DOHH2 (cell line): ENCODE data around the gene RBMS3.

Experiments
- H3F3A ChIP-seq: fragments of 200-600 bp; sonication (generic), shearing (Covaris generic); 2 replicates; pipeline ENCODE4 v1.6.0; 2016; ENCODE audit warnings: antibody characterized with exemption, mild to moderate bottlenecking; ENCODE audit not compliant: control insufficient read depth, insufficient read depth
- H3K27ac ChIP-seq: fragments of 200-600 bp; sonication (generic); 2 replicates; pipeline ENCODE4 v1.5.1; 2014; ENCODE audit warnings: low read depth, mild to moderate bottlenecking, low read length, moderate library complexity
- H3K27me3 ChIP-seq: fragments of 200-600 bp; sonication (generic); 2 replicates; pipeline ENCODE4 v1.6.1; 2014; ENCODE audit warnings: mild to moderate bottlenecking, low read length, mixed read lengths; ENCODE audit not compliant: control insufficient read depth
- H3K36me3 ChIP-seq: fragments of 200-600 bp; sonication (generic); 2 replicates; pipeline ENCODE4 v1.6.1; 2014; ENCODE audit warnings: mild to moderate bottlenecking, low read length, moderate library complexity, mixed read lengths; ENCODE audit not compliant: control insufficient read depth
- H3K4me1 ChIP-seq: fragments of 200-600 bp; sonication (generic); 2 replicates; pipeline ENCODE4 v1.6.1; 2014; ENCODE audit warnings: mild to moderate bottlenecking, low read length, mixed read lengths; ENCODE audit not compliant: control insufficient read depth
- H3K4me2 ChIP-seq: fragments of 200-600 bp; sonication (generic); 2 replicates; pipeline ENCODE4 v1.6.0; 2014; ENCODE audit warnings: mild to moderate bottlenecking, low read length, moderate library complexity
- H3K4me3 ChIP-seq: fragments of 200-600 bp; sonication (generic); 2 replicates; pipeline ENCODE4 v1.5.1; 2014; ENCODE audit warnings: mild to moderate bottlenecking, low read length, mixed read lengths
- H3K79me2 ChIP-seq: fragments of 200-600 bp; sonication (generic); 2 replicates; pipeline ENCODE4 v1.6.1; 2014; ENCODE audit warnings: mild to moderate bottlenecking, low read length, mixed read lengths; ENCODE audit not compliant: control insufficient read depth
- H3K9me2 ChIP-seq: fragments of 200-600 bp; sonication (generic); replicated peaks from 2 replicates; pipeline ENCODE4 v1.6.1; 2014; ENCODE audit warnings: mild to moderate bottlenecking, low read length, mixed read lengths; ENCODE audit not compliant: control insufficient read depth
- H3K9me3 ChIP-seq: fragments of 200-600 bp; sonication (generic); 2 replicates; pipeline ENCODE4 v1.6.1; 2014; ENCODE audit warnings: antibody characterized with exemption, low read length, mixed read lengths; ENCODE audit not compliant: control insufficient read depth, insufficient read depth
- H4K20me1 ChIP-seq: fragments of 200-600 bp; sonication (generic); 2 replicates; pipeline ENCODE4 v1.6.0; 2014; ENCODE audit warnings: low read depth, mild to moderate bottlenecking, antibody characterized with exemption, low read length, moderate library complexity; ENCODE audit not compliant: control insufficient read depth, insufficient read depth
- EZH2phosphoT487 ChIP-seq: fragments of 200-600 bp; sonication (generic); IDR thresholded peaks from 2 replicates; pipeline ENCODE4 v1.6.1; 2017; ENCODE audit warnings: borderline replicate concordance, mild to moderate bottlenecking, antibody characterized with exemption, low read length, moderate library complexity, mixed read lengths
- TF ChIP-seq, protein P1 (sequence below): fragments of 200-600 bp; sonication (generic); IDR thresholded peaks from one replicate; pipeline ENCODE4 v1.5.1; 2014; ENCODE audit warnings: antibody characterized with exemption, mild to moderate bottlenecking, low read depth, low read length; ENCODE audit not compliant: poor library complexity, severe bottlenecking

Gene RBMS3

DNA sequence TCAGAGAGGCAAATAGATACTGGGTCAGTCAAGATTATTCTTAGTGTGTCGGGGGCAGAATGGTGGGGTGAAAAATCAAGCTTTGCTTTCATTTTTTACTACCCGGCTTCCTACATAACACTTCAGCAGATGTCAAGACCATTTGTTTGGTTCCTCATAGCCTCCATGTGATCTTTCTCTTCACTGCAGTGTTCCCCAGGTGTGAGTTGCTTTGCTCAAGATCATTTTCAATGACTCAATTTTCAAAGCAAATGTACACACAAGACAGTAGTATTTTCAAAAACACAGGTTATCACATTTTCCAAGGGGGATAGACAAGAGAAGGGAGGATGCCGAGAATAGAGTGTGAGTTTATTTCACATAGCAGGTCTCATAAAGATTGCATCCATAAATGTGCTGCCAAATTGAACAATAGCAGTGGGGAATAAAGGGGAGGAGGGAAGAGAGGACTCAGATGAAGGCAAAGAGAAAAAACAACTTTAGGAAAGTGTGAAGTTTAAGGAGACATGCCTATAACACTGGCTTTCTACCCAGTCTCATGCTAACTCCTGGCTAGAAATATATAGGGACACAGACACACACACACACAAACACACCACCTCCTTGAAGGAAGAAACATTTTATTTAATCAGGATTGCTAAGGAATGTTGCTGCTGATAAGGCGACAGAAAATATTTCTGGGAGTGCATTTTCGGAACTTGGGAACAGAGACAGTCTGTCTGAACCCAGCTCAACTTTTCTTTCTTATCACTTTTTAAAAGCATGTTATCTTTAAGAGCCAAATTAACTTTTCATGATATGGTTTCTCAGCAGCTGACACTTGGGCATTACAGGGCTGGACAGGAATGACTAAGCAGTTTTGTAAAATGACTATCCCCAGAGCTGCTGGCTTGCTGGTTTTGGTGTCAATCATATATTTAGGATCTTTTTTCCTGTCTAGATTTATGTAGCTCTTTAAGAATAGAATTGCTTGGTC is 402.4 kb downstream of the RBMS3 start:
- H3K27ac ChIP-seq = no peak overlapping the region
- TF ChIP-seq, protein P1, sequence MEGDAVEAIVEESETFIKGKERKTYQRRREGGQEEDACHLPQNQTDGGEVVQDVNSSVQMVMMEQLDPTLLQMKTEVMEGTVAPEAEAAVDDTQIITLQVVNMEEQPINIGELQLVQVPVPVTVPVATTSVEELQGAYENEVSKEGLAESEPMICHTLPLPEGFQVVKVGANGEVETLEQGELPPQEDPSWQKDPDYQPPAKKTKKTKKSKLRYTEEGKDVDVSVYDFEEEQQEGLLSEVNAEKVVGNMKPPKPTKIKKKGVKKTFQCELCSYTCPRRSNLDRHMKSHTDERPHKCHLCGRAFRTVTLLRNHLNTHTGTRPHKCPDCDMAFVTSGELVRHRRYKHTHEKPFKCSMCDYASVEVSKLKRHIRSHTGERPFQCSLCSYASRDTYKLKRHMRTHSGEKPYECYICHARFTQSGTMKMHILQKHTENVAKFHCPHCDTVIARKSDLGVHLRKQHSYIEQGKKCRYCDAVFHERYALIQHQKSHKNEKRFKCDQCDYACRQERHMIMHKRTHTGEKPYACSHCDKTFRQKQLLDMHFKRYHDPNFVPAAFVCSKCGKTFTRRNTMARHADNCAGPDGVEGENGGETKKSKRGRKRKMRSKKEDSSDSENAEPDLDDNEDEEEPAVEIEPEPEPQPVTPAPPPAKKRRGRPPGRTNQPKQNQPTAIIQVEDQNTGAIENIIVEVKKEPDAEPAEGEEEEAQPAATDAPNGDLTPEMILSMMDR = no peak
- no peak for TF ChIP-seq EZH2phosphoT487
- H3K79me2 ChIP-seq = no peaks in the 10 kb centered on the region

DNA sequence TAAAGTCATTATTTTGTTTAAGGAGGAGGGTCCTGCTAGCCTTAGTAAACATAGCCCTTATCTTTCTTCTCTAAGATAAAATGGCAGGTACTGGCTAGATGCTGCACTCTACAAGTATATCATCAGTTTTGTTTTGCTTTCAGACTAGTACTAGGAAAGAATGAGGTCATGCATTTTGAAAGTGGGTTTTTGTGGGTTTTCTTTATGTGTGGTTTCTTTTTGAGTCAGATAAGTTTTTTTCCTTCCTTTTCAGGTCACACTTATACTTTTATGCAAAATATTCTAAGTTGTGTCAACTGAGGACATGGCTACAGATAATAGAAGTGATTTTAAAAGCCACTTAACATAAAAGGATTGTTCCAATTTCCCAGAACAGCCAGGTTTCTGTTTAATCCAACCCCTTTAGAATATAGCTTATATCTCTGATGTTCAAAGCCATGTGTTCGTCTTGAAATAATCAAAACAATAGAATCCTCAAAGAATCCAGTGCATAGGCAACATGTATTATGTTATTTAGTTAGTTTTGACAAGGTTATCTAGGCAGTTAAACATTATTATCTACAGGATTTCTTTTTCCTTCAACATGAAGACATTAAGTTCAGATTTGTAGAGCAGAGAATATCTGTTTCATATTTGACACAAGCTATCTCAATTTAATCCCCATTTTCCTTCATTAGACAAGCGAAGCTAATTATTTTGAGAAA is 406.2 kb downstream of the RBMS3 start:
- Histone ChIP-seq H3K36me3 (no peaks in the 10 kb centered on the region), H3F3A (no peaks in the 10 kb centered on the region), H4K20me1 (no peaks in the 10 kb centered on the region), H3K27ac (no peak overlapping the region), H3K4me1 (no peaks in the 10 kb centered on the region), H3K9me3 (no peaks in the 10 kb centered on the region), H3K27me3 (no peaks in the 10 kb centered on the region), H3K4me2 (no peak overlapping the region), H3K9me2 (no peaks in the 10 kb centered on the region), H3K79me2 (no peaks in the 10 kb centered on the region), H3K4me3 (no peak overlapping the region)
- TF ChIP-seq EZH2phosphoT487 = no peak

More for the DNA sequence above, 402.4 kb downstream of the RBMS3 start:
- H3K4me1 ChIP-seq = no peaks in the 10 kb centered on the region
- no peaks in the 10 kb centered on the region for H3K36me3 ChIP-seq
- H4K20me1 ChIP-seq = no peaks in the 10 kb centered on the region
- no peak overlapping the region for H3K4me2 ChIP-seq
- no peaks in the 10 kb centered on the region for H3K9me3 ChIP-seq
- no peaks in the 10 kb centered on the region for H3F3A ChIP-seq
- H3K9me2 ChIP-seq = no peaks in the 10 kb centered on the region
- no peaks in the 10 kb centered on the region for H3K27me3 ChIP-seq
- no peak overlapping the region for H3K4me3 ChIP-seq

DNA sequence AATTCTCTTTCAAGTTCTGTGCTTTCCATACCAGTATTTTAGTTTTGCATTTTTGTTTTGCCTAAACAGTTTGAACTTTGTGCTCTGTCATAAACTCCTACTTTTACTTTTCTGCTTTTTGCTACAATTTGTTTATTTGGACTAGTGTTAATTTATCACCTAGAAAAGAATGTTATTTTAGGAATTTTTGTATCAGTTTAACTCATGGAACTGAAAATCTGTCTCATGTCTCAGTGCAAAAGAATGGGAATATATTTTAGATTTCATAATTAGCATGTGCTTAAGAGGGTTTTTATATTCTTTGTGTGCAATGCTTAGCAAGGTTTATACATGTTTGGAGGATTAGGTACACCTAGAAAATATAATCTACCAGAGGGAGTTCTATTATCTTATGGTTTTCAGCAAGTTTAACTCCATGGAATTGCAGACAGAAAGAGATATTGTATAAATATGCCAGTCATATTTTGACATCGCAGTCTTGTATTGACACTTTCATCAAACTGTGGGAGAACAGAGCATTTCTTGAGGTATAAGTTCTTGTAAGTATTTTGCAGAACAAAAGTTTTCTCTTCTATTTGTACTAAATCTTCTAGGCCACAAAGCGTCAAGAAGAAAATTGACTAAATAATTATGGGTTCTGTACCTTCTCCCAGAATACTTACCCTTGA is 409.9 kb downstream of the RBMS3 start:
- Histone ChIP-seq H3K4me3 (no peak overlapping the region), H3K36me3 (no peaks in the 10 kb centered on the region), H3K27me3 (no peaks in the 10 kb centered on the region), H3K79me2 (no peaks in the 10 kb centered on the region), H3K4me2 (no peak overlapping the region), H3K9me2 (no peaks in the 10 kb centered on the region), H3K27ac (no peak overlapping the region), H3F3A (no peaks in the 10 kb centered on the region), H4K20me1 (no peaks in the 10 kb centered on the region), H3K9me3 (no peaks in the 10 kb centered on the region), H3K4me1 (no peaks in the 10 kb centered on the region)
- TF ChIP-seq, protein P1 = no peak
- no peak for TF ChIP-seq EZH2phosphoT487
